Left ventricle myocardium inferior (tissue), 1 donor: Measurements from ENCODE around the gene REG4. TPM values are rescaled to one million over a fixed set of nuclear protein-coding genes. Genes with fewer than 3 reads are reported as not detected.
A peak's percentile ranks its signal among the peaks of the same experiment; 100 is the strongest.

Experiments used
- DNase-seq: peaks from one replicate; pipeline ENCODE4 v3.0.0-alpha.2; 2020
- H3K27ac ChIP-seq: fragments of 200-600 bp; replicated peaks from 2 replicates; pipeline ENCODE4 v1.8.0; 2021
- H3K27me3 ChIP-seq: fragments of 200-600 bp; 2 replicates; pipeline ENCODE4 v1.8.0; 2021; ENCODE audit warnings: low read depth
- H3K36me3 ChIP-seq: fragments of 200-600 bp; 2 replicates; pipeline ENCODE4 v1.8.0; 2021
- H3K4me1 ChIP-seq: fragments of 200-600 bp; 2 replicates; pipeline ENCODE4 v1.8.0; 2021
- H3K4me3 ChIP-seq: fragments of 200-600 bp; 2 replicates; pipeline ENCODE4 v1.8.0; 2021; ENCODE audit warnings: mild to moderate bottlenecking, moderate library complexity
- H3K9me3 ChIP-seq: fragments of 200-600 bp; replicated peaks from 2 replicates; pipeline ENCODE4 v1.8.0; 2021
- CTCF ChIP-seq: fragments of 200-600 bp; IDR thresholded peaks from 2 replicates; pipeline ENCODE4 v1.8.0; 2021; ENCODE audit warnings: antibody characterized with exemption, mild to moderate bottlenecking, borderline replicate concordance
- intact Hi-C: fragments of 100-400 bp; cut with micrococcal nuclease; formaldehyde crosslinking; loops from one replicate; pipeline ENCODE4 v1.11.0; 2022
- total RNA-seq: library from RNA; stranded (reverse); fragmentation: NEBNext Ultra II Directional; extraction: Animal tissue kit (Norgen Biotek cat#: 25700); gene quantifications from one replicate; pipeline ENCODE4 v1.2.1, GENCODE V29; 2021
- donor health status: DM: no; HTN: yes; CAD: no; lungs with severe emphysema.

REG4 gene
- total RNA-seq, 1 donor from 2014 or later = not detected

DNA sequence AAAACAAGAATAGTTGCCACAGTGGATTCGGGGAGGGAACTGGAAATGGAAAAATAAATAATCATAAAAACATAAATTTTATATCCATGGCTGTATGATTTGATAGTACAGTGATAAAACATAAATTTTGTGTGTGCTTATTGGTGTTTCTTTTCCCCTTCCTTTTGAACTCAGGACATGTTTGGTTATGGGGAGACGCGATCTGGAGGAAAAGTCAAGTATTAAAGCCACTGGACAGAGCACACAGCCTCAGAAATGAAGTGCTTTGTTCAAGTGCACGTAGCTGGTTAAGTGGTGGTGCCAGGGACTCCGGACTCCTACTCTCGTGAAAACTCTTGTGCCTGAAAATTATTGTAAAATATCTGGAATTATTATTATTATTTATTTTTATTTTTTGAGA is 32.9 kb downstream of the REG4 start:
- intact Hi-C loops = no loop called here
- no peak for TF ChIP-seq CTCF
- H3K36me3 ChIP-seq = no peaks in the 10 kb centered on the region
- H3K27ac ChIP-seq = no peak overlapping the region
- no peaks in the 10 kb centered on the region for H3K27me3 ChIP-seq
- no peaks in the 10 kb centered on the region for H3K9me3 ChIP-seq
- no peak overlapping the region for H3K4me3 ChIP-seq
- DNase-seq = no peak
- peaks cover 21% of the 10 kb centered on the region for H3K4me1 ChIP-seq

DNA sequence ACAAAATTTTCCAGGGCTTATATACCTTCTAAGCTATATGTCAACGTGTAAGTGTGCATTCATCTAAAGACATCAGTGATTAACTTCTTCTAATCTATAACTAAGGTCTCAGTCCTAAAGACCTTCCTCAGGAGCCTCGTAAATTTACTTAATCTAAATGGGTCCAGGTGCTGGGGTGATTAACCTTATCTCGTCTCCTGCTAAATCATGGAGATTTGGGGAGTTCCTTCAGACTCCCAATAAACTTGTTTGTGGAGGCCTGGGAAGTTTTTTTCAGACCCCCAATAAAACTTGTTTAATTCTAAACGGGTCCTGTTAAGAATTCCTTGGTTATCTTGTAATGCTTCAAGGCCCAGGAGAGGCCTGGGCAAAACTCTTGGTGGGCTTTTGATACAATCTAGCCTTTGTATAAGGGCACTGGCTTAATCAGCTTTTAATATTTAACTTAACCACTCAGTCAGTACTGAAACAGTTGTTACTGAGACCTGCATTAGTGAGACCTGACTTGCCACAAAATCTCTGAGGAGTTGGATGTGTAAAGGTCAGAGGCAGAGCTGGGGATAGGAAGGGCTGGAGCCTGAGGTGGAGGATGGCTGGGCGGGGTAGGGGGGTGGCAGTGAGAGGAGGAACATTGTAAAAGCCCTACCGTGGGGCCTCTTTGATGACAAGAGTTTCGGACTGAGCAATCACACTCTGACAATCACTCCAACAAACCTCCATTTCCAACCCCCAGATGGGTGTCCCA is 36.3 kb downstream of the REG4 start:
- H3K27ac ChIP-seq = peak overlapping the region; percentile 70
- H3K4me1 ChIP-seq = peaks cover 39% of the 10 kb centered on the region
- no peaks in the 10 kb centered on the region for H3K36me3 ChIP-seq
- intact Hi-C loops = no loop called here
- no peak for DNase-seq
- no peak overlapping the region for H3K4me3 ChIP-seq
- no peaks in the 10 kb centered on the region for H3K27me3 ChIP-seq
- no peak for TF ChIP-seq CTCF
- H3K9me3 ChIP-seq = no peaks in the 10 kb centered on the region

DNA sequence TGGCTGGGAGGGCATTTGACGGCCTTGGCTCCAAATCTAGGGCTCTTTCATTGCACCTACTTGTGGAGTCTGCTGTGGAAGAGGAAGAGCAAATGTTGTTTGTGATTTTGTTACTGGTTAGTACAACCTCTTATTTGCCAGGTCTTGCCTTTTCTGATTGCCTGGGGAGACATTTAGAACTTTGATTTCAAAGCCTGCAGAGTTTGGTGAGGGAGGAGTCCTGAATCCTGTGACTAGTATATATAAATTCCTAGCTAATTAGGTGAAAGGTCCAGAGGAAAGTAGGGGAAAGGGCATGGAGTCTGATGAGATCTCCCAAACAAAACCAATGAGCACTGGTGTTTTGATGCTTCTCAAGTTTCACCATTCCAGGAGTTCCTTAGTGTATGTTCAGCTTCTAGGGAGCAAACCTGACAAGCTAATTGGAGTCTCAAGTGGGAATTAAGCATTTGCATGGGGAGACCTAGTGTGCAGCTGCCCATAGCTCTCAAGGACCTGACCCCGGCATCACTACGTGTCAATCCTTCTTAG is 37.5 kb downstream of the REG4 start:
- Histone ChIP-seq H3K9me3 (no peaks in the 10 kb centered on the region), H3K27me3 (no peaks in the 10 kb centered on the region), H3K4me1 (peaks cover 40% of the 10 kb centered on the region), H3K4me3 (no peak overlapping the region), H3K27ac (peak overlapping the region; percentile 70), H3K36me3 (no peaks in the 10 kb centered on the region)
- no peak for TF ChIP-seq CTCF
- intact Hi-C loops = no loop called here
- no peak for DNase-seq

DNA sequence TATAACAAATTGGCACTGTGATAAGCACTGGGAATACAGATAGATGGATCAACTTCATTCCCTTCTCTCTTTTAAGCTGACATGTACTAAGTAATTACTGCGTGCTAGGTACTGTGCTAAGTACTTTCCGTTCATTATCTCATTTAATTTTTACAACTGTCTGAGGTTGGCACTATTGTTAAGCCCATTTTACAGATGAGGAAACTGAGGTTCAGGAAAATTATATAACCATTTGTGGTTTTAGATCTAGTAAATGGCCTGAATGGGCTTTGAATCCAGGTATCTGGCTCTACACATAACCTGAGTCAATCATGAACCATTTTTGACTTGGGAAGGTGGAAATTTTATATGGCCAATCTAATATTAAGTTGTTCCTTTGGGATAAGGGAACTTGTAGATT is 39.0 kb downstream of the REG4 start:
- H3K27me3 ChIP-seq = no peaks in the 10 kb centered on the region
- no peak overlapping the region for H3K4me3 ChIP-seq
- no peak overlapping the region for H3K27ac ChIP-seq
- H3K9me3 ChIP-seq = no peaks in the 10 kb centered on the region
- no peaks in the 10 kb centered on the region for H3K36me3 ChIP-seq
- peaks cover 46% of the 10 kb centered on the region for H3K4me1 ChIP-seq
- intact Hi-C loops = no loop called here
- no peak for DNase-seq
- no peak for TF ChIP-seq CTCF

DNA sequence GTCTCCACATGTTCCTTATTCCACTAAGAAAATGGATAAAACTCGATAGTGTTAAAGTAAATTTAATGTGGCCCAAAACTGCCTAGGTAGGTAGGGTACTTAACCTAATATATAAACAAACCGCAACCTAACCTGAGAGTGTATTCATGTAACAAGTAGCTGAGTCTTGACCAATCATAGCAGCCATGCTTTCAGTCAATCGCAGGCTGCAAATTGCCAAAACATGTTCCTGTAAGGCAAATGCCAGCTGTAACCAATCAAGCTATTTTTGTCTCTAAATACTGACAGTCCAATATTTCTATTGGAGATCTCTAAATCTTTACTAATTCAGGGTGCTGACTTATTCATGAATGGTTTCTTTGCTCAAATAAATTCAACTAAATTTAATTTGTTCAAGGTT is 39.5 kb downstream of the REG4 start:
- intact Hi-C loops = no loop called here
- no peak overlapping the region for H3K27ac ChIP-seq
- DNase-seq = no peak

More for the DNA sequence above, 39.5 kb downstream of the REG4 start:
- no peak overlapping the region for H3K4me3 ChIP-seq
- TF ChIP-seq CTCF = no peak
- H3K4me1 ChIP-seq = peaks cover 51% of the 10 kb centered on the region
- H3K9me3 ChIP-seq = no peaks in the 10 kb centered on the region
- H3K36me3 ChIP-seq = no peaks in the 10 kb centered on the region
- no peaks in the 10 kb centered on the region for H3K27me3 ChIP-seq
